ENCODE measurements around the gene CDSN.

GRCh38 chr6:31098449-31098938, 21.8 kb downstream of the CDSN start:
- no peak for TF ChIP-seq CTCF (IDR thresholded peaks at IDR 0.05; ENCODE audit: insufficient read depth, low read length)
- TF ChIP-seq, protein P1, sequence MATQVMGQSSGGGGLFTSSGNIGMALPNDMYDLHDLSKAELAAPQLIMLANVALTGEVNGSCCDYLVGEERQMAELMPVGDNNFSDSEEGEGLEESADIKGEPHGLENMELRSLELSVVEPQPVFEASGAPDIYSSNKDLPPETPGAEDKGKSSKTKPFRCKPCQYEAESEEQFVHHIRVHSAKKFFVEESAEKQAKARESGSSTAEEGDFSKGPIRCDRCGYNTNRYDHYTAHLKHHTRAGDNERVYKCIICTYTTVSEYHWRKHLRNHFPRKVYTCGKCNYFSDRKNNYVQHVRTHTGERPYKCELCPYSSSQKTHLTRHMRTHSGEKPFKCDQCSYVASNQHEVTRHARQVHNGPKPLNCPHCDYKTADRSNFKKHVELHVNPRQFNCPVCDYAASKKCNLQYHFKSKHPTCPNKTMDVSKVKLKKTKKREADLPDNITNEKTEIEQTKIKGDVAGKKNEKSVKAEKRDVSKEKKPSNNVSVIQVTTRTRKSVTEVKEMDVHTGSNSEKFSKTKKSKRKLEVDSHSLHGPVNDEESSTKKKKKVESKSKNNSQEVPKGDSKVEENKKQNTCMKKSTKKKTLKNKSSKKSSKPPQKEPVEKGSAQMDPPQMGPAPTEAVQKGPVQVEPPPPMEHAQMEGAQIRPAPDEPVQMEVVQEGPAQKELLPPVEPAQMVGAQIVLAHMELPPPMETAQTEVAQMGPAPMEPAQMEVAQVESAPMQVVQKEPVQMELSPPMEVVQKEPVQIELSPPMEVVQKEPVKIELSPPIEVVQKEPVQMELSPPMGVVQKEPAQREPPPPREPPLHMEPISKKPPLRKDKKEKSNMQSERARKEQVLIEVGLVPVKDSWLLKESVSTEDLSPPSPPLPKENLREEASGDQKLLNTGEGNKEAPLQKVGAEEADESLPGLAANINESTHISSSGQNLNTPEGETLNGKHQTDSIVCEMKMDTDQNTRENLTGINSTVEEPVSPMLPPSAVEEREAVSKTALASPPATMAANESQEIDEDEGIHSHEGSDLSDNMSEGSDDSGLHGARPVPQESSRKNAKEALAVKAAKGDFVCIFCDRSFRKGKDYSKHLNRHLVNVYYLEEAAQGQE (IDR thresholded peaks at IDR 0.05; ENCODE audit: insufficient replicate concordance, low read depth) = no peak
